Suppressor macrophage treated with lipopolysaccharide for 1 hour (primary cell): Measurements from ENCODE around the gene SPDYE1.
"Not testable (repeated sequence)": the region's sequence is repeated elsewhere in the genome, so short reads cannot be mapped to it uniquely, and the experiment has no call there.

Experiments
- DNase-seq, 3 donors: peaks; one replicate each; pipeline ENCODE4 v3.0.0-alpha.2; 2020 to 2022

SPDYE1 gene, protein sequence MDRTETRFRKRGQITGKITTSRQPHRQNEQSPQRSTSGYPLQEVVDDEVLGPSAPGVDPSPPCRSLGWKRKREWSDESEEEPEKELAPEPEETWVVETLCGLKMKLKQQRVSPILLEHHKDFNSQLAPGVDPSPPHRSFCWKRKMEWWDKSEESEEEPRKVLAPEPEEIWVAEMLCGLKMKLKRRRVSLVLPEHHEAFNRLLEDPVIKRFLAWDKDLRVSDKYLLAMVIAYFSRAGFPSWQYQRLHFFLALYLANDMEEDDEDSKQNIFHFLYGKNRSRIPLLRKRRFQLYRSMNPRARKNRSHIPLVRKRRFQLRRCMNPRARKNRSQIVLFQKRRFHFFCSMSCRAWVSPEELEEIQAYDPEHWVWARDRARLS

DNA sequence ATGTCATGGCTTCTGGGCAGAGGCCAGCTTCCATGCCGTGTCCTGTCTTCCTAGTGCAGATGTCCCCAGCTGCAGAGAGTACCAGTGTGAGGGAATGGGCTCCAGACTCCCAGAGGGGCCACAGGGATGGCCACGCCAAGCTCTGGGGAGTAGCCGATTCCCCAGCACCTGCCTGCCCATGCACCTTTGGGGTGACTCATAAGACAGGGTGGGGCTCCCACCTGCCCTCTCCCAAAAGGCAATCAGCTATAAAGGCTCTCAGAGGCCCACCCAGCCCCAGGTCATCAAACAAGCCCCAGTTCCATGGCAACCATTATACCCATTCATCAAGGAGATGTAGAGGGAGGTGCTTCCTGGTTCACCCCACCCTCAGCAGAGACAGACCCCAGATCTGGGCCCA lies at the start of gene SPDYE1:
TSS of gene SPDYE1 (plus strand) at position 366 of the 400 bp plus-strand sequence. CDS start 2,053 bp downstream, outside the sequence.
- DNase-seq: not testable (repeated sequence)

DNA sequence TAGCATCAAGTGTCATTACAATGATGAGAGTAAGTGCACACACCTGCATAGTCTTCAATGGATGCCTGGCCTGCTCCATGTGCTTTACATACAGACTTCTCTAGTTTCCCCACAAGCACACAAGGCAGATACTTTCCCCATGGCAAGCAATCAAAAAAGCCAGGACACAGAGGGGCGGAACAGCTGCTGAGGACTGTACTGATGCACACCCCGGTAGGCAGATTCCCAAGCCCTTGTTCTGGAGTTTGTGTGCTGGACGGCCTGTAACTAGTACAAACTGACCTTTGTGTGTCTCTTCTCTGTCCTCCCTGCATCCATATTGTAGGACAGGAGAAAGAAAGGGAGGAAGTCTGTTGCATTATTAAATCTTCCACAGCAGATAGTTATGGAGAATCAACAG lies 45.7 kb upstream of the SPDYE1 start:
- DNase-seq: no peak

DNA sequence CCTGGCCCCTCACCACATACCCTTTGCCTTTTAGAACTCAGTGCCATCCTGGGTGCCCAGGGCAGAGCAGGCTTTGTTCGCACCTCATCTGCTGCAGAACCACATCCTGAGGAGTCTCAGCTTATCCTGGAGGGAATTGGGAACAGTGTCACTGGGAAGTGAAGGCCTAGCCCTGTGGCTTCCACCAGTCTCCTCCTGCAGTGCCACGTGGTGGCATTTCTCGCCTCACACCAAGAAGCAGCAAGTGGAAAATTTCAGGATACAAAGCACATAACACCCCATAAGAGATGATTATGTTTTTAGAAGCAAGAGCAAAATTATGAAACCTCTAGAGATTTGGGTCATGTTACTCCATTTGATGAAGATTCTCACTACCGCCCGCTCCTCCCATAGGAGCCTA lies 44.6 kb upstream of the SPDYE1 start:
- no peak for DNase-seq

DNA sequence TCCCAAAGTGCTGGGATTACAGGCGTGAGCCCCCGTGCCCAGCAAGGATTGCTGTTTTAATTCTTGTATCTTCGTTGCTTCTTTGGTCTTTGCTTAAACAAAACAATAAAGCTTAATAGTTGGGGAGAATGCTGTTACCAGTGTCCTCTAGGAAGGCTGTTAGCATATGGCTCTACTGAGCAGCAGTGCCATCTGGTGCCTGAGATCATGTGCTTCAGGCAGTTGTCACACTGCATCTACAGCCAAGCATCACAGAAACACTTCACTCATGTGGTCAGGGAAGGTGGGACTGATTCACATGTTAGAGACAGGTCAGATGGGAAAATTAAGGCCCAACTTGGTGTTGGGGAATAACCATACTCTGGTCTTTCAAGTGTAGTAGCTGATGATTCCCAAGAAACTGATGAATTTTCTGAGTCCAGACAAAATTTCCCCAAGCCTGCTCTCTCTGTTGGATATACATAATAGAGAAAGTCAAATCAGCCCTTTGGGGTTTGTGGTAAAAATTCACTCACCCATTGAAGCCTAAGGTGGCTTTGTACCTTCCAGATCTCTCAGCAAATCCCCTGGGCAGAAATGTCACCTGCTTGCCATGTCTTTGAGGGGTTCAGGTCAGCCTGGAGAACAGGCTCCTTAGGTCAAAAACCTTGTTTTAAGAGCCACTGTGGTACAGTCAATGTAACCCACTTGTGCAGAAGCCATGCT lies 43.0 kb upstream of the SPDYE1 start:
- peak; percentile 14 to 22 (median 14) for DNase-seq

DNA sequence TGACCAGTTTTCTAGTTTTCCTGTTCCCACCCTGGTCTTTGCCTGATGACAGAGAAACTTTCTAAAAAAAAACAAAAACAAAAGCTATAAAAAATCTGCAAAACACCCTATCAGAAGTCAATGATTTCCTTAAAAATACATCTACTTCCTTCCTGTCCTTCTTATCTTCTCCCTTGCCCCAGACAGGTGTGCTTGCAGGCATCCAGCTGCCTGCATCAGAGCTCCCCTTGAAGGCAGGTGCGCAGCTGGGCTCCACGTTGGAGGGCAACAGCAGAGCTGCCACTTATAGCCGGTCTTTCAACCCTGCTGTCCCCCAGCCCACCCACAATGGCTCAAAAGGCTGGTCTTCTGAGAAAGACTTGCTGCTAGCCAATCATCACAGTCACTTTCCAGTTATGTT lies 41.7 kb upstream of the SPDYE1 start:
- DNase-seq: no peak

DNA sequence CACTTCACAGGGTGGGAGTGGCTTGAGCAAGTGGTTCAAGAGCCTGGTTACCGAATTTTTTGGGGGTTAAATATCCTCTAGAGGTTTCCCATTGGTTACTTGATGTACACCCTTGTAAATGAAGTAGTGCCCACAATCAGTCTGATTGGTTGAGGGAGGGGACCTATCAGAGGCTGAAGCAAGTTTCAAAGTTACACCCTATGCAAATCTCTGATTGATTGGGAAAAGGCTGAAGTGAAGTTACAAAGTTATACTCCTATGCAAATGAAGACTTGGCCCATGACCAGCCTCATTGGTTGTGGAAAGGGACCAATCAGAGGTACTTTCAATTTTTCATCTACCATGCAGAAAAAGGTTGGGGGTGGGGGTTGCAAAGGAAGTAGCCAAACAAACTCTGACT lies 36.8 kb upstream of the SPDYE1 start:
- DNase-seq: no peak

DNA sequence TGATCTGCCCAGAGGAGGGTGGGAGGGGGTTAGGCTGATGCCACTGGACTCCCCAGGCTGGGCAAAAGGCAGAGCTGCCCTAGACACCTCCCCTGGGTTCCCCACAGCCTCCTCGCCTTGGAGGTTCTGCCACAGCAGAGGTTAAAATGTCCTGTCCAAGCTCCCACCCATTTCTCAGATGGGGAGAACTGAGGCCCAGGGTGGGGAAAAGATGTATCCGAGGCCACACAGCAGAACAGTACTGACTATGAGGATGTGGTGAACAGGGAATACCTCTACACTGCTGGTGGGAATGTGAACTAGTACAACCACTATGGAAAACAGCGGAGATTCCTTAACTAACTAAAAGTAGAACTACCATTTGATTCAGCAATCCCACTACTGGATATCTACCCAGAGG lies 31.3 kb upstream of the SPDYE1 start:
- DNase-seq: not testable (repeated sequence)

DNA sequence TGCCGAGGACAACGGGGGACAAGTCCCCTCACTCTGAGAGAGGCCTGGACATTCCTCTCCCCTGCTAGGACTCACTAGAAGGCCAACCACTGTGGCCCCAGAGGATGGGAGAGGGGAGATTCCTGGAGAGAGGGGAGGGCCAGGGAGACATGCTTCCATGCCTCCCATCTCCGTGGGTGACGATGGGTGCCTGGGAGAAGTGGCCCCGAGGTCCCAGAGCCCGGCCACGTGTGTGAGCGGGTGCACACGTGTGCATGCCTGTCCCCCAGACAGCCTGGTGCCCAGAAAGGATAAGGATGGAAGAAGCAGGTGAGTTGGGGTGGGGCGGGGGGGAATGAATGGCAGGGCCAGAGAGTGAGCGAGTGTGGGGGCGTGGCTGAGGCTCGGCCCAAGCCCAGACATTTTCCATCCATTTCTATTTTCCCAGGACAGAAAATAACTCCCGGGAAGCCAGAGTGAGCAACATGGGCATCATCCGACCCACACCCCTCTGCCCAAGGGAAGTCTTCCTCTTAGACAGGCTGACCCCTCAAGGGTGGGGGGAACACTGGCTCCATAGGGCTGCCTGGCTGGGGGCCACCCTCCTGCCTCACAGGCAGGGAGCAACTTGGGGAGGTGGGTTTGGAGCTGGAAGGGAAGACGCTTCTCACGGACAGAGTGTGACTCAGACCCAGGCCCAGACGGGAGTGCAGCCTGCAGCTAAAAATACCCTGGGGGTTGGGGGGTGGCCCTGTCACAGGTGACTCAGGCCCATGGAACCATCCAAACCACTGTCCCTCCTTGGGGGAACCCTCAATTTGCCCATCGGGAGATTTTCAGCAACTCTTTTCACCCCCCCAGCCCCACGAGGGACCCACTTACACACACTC lies 29.3 kb upstream of the SPDYE1 start:
- DNase-seq: not testable (repeated sequence)

DNA sequence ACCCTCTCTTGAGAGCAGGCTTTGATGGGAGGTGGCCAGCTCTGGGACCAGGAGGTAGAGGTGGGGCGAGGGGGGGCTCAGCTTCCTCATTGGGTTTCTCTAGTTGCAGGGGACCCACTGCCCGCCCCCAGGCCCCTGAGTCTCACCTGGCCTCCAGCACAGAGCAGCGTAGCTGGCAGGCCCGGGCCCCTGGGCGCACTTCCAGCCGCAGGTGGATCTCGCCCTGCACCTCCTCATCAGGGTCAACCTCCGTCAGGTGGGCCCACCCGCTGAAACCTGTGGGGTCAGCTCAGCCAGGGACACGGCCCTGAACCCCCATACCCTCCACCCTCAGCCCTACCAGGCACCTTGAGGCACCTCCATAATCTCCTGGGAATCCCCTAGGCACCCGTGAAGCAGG lies 28.1 kb upstream of the SPDYE1 start:
- DNase-seq: not testable (repeated sequence)

DNA sequence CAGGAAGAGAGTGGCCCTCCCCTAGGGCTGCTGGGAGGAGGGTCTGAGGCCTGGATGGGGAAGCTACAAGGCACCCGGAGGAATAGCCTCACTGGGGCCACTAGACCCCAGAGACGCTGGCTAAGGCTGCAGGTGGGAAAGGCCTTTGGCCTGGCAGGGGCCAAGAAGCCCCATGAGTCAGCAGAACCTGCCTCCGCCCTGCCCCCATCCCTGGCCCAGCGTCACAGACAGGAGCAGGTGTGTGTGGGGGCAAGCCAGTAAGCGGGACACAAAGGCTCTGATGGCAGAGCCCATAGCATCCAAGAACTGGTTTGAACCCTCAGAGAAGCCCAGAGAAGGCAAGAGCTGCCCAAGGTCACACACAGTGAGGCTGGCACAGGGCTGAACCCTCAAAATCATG lies 27.0 kb upstream of the SPDYE1 start:
- not testable (repeated sequence) for DNase-seq

DNA sequence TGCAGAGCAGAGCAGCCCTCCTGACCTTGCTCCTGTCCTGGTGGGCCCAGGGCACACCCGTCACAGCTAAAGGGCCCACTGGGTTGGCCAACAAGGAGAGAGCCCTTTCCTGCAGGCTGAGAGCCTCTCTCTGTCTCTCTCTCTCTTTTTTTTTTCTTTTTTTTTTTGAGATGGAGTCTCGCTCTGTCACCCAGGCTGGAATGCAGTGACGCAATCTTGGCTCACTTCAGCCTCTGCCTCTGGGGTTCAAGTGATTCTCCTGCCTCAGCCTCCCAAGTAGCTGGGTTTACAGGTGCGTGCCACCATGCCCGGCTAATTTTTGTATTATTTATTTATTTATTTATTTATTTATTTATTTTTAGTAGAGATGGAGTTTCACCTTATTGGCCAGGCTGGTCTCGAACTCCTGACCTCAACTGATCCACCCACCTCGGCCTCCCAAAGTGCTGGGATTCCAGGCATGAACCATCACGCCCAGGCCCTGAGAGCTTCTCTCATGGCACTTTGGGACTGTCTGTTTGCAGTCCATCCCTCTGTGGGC lies 23.6 kb upstream of the SPDYE1 start:
- DNase-seq: not testable (repeated sequence)

DNA sequence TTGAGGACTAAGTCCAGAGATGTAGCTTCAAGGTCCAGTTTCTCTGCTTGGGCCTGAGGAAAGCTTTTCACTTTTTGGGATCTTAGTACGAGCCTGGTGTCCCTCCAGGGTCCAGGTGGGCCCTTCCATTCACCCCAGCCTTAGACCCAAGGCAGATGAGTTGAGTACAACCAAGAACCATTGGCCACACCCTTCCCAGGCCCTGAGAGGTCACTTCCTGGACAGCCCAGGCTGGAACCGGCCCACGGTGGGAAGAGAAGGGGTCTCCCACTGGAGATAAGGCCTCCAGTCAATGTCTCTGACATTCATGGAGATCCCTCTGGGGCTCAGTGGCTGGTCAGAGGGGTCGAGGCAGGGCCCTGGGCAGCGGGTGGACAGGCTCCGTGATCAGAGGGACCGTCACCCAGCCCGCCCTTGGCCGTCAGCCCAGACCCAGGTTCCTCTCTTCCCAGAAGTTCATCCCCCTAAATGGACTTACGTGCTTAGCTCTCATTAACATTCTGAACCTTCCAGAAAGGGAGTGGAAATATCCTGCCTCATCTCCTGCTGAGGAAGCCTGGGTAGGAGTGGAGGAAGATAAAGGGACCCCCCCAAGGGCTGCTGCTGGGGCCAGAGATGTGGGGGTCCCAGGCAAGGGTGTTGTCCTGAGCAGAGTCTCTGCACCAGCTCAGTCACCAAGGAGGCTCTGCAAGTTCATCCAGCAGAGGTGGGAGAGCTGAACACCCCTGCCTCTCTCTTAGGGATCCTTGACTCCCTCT lies 22.8 kb upstream of the SPDYE1 start:
- DNase-seq: not testable (repeated sequence)

DNA sequence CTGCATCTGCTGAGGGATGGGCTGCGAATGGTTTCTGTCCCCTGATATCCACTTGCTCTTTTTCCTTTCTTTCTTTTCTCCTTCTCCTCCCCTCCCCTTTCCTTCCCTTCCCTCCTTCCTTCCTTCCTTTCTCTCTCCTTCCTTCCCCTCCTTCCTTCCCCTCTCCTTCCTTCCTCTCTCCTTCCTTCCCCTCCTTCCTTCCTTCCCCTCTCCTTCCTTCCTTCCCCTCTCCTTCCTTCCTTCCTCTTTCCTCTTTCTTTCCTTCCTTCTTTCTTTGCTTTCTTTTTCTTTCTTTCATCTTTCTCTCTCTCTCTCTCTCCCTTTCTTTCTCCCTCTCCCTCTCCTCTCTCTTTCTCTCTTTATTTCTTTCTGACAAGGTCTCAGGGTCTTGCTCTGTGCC lies 20.2 kb upstream of the SPDYE1 start:
- no peak for DNase-seq

DNA sequence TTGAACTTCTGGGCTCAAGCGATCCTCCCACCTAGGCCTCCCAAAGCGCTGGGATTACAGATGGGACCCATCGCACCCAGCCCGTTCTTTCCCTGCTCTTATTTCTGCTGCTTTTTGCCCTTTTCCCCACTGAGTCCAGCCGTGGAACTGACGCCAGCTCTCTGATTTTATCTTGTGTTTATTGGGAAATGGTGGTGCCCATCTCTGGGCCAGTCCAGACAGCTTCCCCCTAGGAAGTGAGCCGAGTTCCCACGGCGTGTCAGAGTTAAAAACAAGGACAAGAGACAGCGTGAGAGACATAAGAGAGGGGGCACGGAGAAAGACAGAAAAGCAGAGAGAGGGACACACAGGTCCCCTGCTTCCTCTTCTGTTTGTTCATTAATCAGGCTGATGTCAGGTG lies 19.6 kb upstream of the SPDYE1 start:
- DNase-seq: not testable (repeated sequence)

DNA sequence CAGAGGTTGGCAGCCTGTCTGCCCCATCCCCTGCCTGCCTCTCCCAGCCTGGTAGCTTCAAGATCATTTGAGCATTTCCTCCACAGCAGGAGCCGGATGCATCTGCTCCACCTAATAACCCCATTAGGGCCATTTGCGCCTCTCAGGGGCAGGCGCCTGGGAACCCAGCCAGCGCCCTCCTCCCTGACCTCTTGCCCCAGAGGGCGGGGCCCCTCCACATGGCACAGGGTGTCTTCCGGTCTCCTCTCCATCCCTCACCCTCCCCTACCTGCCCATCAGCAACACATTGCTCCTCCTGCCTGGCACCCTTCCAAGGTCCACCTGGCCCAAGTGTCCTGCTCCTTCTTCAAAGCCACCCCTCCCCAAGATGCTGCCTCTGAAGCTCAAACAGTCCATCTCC lies 14.8 kb upstream of the SPDYE1 start:
- not testable (repeated sequence) for DNase-seq

DNA sequence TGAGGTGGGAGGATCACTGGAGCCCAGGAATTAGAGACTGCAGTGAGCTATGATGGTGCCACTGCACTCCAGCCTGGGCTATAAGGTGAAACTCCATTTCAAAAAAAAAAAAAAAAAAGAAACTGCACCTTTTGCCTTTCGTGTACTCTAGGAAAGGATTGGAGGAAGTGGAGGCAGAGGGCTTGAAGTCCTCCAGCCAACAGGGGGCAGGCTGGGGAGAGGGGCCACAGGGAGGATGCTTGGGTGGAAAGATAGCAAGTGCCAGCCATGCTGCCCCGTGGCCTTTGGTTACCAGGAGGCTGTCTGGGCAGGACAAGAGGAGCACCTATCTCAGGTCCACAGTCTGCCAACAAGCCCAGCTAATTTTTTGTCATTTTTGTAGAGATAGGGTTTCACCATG lies 14.0 kb upstream of the SPDYE1 start:
- DNase-seq: not testable (repeated sequence)

DNA sequence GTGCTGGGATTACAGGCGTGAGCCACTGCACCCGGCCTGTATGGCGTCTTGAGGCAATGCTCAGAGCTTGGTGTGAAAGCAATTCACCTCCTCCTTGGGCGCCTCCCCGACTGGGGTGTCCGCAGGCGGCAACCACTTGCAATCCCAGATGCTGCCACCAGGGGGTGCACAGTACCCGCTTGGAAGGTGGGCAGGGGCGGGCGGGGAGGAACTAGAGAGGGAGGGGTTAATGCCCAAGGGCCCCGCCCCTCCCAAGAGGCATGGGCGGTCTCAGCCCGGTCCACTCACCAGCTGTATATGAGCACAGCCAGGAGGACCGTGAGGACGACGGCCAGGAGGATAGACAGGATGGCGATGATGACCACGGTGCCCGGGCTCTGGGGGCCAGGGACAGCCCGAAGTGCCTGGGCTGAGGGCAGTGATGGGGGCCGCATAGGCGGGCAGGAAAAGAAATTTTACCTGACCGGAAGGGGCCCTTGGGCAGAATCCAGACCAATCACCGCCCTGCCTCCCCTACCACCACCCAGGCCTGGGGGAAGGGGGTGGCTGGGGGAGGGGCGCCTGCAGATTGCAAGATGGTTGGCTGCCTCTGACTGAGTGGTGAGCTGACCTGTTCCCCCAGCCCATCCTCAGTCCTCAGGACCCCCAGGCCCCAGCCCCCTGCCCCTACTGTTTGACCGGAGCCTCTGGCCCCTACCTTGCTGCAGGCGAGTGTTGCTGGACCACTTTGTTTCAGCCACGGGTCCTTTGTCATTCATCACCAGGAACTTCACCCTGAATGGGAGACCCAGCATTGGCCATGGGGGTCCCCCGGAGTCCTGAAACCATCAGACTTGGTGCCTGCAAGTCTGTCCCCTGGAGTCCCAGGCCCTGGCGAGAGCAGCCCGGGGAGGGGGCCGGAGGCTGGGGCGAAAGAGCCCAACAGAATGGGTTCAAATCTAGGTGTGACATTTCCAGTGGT lies 11.5 kb upstream of the SPDYE1 start:
- peak; percentile 43 to 75 (median 67) for DNase-seq

DNA sequence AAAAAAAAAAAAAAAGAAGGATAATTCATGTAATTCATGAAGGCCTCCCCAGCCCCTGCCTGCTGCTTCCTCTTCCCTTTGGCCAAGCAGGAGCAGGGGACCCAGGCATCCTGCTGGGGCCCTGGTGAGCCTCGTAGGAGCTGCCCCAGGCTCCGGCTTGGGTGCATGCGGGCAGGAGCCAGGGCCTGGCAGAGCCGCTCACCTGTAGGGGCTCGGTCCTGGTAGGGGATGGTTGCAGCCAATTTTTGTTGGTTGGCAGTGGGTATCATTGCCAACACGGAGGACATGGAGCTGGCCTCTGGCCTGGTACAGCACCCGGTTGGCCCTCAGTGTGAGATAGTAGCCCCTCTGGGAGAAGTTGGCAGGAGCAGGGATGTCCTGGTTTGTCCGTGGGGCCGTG lies 10.2 kb upstream of the SPDYE1 start:
- not testable (repeated sequence) for DNase-seq

DNA sequence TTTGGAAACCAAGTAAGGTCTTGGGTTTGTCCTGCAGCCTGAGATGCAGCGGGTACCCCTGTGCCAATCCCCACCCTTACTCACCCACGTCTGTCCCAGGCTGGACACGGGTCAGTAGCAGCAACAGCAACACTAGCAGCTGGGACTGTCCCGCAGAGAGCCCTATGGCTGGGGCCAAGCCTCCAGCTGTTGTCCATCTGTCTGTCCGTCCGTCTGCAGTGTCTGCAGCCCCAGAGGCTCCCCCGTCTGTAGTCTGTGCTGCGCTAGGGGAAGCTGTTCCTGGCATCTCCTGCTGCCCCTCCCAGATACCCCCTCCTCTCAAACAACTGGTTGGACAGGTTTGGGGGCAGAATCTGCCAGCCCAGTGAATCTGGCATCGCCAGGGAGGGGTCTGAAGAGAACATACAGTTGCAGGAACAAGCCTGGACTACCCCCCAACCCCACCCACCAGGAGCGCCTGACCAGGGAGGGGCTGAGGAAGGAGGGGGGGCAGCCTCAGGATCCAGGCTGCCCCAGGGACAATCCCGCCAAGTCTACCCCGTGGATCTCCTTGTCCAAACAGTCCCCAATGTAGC lies 7.6 kb upstream of the SPDYE1 start:
- not testable (repeated sequence) for DNase-seq

DNA sequence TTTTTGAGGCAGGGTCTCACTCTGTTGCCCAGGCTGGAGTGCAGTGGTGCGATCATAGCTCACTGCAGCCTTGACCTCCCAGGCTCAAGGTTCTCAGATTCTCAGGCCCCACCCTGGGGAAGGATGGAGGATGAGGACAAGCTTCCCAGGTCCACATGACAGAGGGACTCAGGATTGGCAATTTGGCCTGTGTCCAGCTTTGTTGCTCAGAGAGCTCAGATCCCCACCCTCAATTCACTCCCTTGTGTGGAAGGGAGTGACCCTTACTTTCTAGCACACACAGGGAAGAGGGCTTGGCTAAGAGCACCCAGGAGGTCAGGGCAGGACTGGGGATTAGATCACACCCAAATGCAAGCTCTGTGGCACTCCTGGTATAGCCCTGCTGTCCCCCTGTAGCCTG lies 6.9 kb upstream of the SPDYE1 start:
- not testable (repeated sequence) for DNase-seq

DNA sequence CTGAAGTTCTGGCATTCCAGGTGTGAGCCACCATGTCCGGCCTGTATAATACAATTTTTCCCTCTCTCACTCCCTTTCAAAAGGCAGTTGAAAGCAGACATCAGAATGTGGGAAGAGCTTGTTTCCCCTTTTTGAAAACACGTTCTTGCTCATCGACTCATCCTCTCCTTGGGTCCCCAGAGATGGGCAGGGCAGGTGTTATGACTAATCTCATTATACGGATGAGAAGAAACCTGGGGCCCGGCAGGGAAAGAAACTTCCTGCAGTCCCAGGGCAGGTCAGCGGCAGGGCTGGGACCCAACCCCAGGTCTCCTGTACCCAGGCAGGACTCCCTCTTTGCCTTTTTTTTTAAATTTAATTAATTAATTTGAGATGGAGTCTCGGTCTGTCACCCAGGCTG lies 4.8 kb upstream of the SPDYE1 start:
- not testable (repeated sequence) for DNase-seq
